22Rv1 (cell line): Measurements from ENCODE around the gene OR51D1.

ENCODE experiments used
- ZFX ChIP-seq: fragments of 450-650 bp; IDR thresholded peaks from 2 replicates; pipeline ENCODE4 v1.6.1; 2017; ENCODE audit warnings: antibody characterized with exemption, borderline replicate concordance
- TF ChIP-seq, protein P1 (sequence below): fragments of 450-650 bp; IDR thresholded peaks from 2 replicates; pipeline ENCODE4 v1.5.1; 2017; ENCODE audit warnings: mild to moderate bottlenecking

- TF ChIP-seq, protein P1, sequence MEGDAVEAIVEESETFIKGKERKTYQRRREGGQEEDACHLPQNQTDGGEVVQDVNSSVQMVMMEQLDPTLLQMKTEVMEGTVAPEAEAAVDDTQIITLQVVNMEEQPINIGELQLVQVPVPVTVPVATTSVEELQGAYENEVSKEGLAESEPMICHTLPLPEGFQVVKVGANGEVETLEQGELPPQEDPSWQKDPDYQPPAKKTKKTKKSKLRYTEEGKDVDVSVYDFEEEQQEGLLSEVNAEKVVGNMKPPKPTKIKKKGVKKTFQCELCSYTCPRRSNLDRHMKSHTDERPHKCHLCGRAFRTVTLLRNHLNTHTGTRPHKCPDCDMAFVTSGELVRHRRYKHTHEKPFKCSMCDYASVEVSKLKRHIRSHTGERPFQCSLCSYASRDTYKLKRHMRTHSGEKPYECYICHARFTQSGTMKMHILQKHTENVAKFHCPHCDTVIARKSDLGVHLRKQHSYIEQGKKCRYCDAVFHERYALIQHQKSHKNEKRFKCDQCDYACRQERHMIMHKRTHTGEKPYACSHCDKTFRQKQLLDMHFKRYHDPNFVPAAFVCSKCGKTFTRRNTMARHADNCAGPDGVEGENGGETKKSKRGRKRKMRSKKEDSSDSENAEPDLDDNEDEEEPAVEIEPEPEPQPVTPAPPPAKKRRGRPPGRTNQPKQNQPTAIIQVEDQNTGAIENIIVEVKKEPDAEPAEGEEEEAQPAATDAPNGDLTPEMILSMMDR: no peak
- TF ChIP-seq ZFX: no peak
Measured at GRCh38 chr11:4644233-4644632, 7.0 kb downstream of the OR51D1 start.
